ENCODE results near the gene RNPC3.

GRCh38 chr1:103489935-103490334 is 35.6 kb upstream of the RNPC3 start:
- TF ChIP-seq CTCF (IDR thresholded peaks at IDR 0.05): no peak
- no peak for TF ChIP-seq POLR2A (IDR thresholded peaks at IDR 0.05)

Measured in thyroid gland (tissue), 4 donors.